Measurements from ENCODE around the gene PPP1R15B. TPM values are rescaled to one million over a fixed set of nuclear protein-coding genes. Genes with fewer than 3 reads are reported as not detected.

The PPP1R15B gene
- polyA plus RNA-seq, 1 donor (not counting 4 experiments of a cell fraction or from before 2014, with no cell fraction given): 19.1 TPM

- H3K9ac ChIP-seq (ENCODE audit: control insufficient read depth, extremely low read depth, insufficient read depth, low read length): no peak overlapping the region
- H3K27me3 ChIP-seq (ENCODE audit: control insufficient read depth, extremely low read depth, insufficient read depth, low read length): no peaks in the 10 kb centered on the region
- DNase-seq (ENCODE audit: low read depth, low spot score) (no peak), FAIRE-seq (no peak)
- no peak overlapping the region for H3K27ac ChIP-seq (ENCODE audit: control insufficient read depth, insufficient read depth, low read length)
- no peaks in the 10 kb centered on the region for H3K9me3 ChIP-seq (ENCODE audit: control insufficient read depth, low read depth, low read length)
- no peaks in the 10 kb centered on the region for H4K20me1 ChIP-seq (ENCODE audit: control insufficient read depth, extremely low read depth, insufficient read depth, low read length)
- dilution Hi-C loops (cut with MboI; ENCODE audit: extremely low pct_ligation_motif_present, low sequenced_read_pairs): no loop called here
- H3K4me1 ChIP-seq (ENCODE audit: control insufficient read depth, extremely low read depth, insufficient read depth, low read length): peaks cover 10% of the 10 kb centered on the region
- no peak overlapping the region for H3K4me3 ChIP-seq (ENCODE audit: control insufficient read depth in 2 of 3, extremely low read depth in 1 of 3, insufficient read depth in 2 of 3, low read depth in 1 of 3, low read length in 3 of 3)
- no peak for TF ChIP-seq CTCF (optimal IDR thresholded peaks at IDR 0.05 in 1 of 3, IDR thresholded peaks at IDR 0.05 in 1 of 3, conservative IDR thresholded peaks at IDR 0.05 in 1 of 3; ENCODE audit: extremely low read depth in 1 of 3, insufficient read depth in 2 of 3, low read length in 3 of 3)
- H3K36me3 ChIP-seq (ENCODE audit: control insufficient read depth in 2 of 2, extremely low read depth in 1 of 2, insufficient read depth in 2 of 2, low read length in 2 of 2): peaks cover 2 to 13% of the 10 kb centered on the region in 2 experiments
- no peaks in the 10 kb centered on the region for H3K9me1 ChIP-seq (ENCODE audit: control insufficient read depth, extremely low read depth, insufficient read depth, low read length)
- H3K4me2 ChIP-seq (ENCODE audit: control insufficient read depth, extremely low read depth, insufficient read depth, low read depth, low read length): no peak overlapping the region
- no peak overlapping the region for H2AFZ ChIP-seq (ENCODE audit: control insufficient read depth, low read length)
- H3K79me2 ChIP-seq (ENCODE audit: control insufficient read depth, insufficient read depth, low read length): no peaks in the 10 kb centered on the region
These were observed 43.6 kb upstream of the PPP1R15B start for GRCh38 chr1:204455063-204455830.

- Histone ChIP-seq H3K4me1 (ENCODE audit: control insufficient read depth, extremely low read depth, insufficient read depth, low read length) (peaks cover 14% of the 10 kb centered on the region), H3K4me3 (ENCODE audit: control insufficient read depth in 2 of 3, extremely low read depth in 1 of 3, insufficient read depth in 2 of 3, low read depth in 1 of 3, low read length in 3 of 3) (no peak overlapping the region), H3K4me2 (ENCODE audit: control insufficient read depth, extremely low read depth, insufficient read depth, low read depth, low read length) (no peak overlapping the region), H3K9me1 (ENCODE audit: control insufficient read depth, extremely low read depth, insufficient read depth, low read length) (no peaks in the 10 kb centered on the region), H3K36me3 (ENCODE audit: control insufficient read depth in 2 of 2, extremely low read depth in 1 of 2, insufficient read depth in 2 of 2, low read length in 2 of 2) (peaks cover 2 to 6% of the 10 kb centered on the region in 2 experiments), H3K9me3 (ENCODE audit: control insufficient read depth, low read depth, low read length) (no peaks in the 10 kb centered on the region), H3K9ac (ENCODE audit: control insufficient read depth, extremely low read depth, insufficient read depth, low read length) (no peak overlapping the region), H2AFZ (ENCODE audit: control insufficient read depth, low read length) (no peak overlapping the region), H3K79me2 (ENCODE audit: control insufficient read depth, insufficient read depth, low read length) (no peaks in the 10 kb centered on the region), H4K20me1 (ENCODE audit: control insufficient read depth, extremely low read depth, insufficient read depth, low read length) (no peaks in the 10 kb centered on the region), H3K27ac (ENCODE audit: control insufficient read depth, insufficient read depth, low read length) (no peak overlapping the region), H3K27me3 (ENCODE audit: control insufficient read depth, extremely low read depth, insufficient read depth, low read length) (no peaks in the 10 kb centered on the region)
- FAIRE-seq (no peak), DNase-seq (ENCODE audit: low read depth, low spot score) (no peak)
- no peak for TF ChIP-seq CTCF (optimal IDR thresholded peaks at IDR 0.05 in 1 of 3, IDR thresholded peaks at IDR 0.05 in 1 of 3, conservative IDR thresholded peaks at IDR 0.05 in 1 of 3; ENCODE audit: extremely low read depth in 1 of 3, insufficient read depth in 2 of 3, low read length in 3 of 3)
- dilution Hi-C loops (cut with MboI; ENCODE audit: extremely low pct_ligation_motif_present, low sequenced_read_pairs): no loop called here
These were observed 42.9 kb upstream of the PPP1R15B start for GRCh38 chr1:204454476-204454875.
